H1 (cell line): Measurements from ENCODE around the gene PDE8B. TPM values are rescaled to one million over a fixed set of nuclear protein-coding genes. Genes with fewer than 3 reads are reported as not detected.

ENCODE experiments used
- CHD1 ChIP-seq: IDR thresholded peaks from 2 replicates; pipeline ENCODE4 v1.6.1; 2012; ENCODE audit warnings: low read depth, low read length, improper control_type of control experiment
- GTF2F1 ChIP-seq: IDR thresholded peaks from 2 replicates; pipeline ENCODE4 v1.6.1; 2012; ENCODE audit warnings: low read depth, low read length, improper control_type of control experiment, borderline replicate concordance
- HDAC6 ChIP-seq: IDR thresholded peaks from one replicate; pipeline ENCODE4 v1.7.1; 2012; ENCODE audit warnings: low read depth, mild to moderate bottlenecking, inconsistent platforms, low read length, moderate library complexity
- POU5F1 ChIP-seq: IDR thresholded peaks from 2 replicates; pipeline ENCODE4 v1.6.1; 2011; ENCODE audit warnings: low read depth, mild to moderate bottlenecking, low read length, moderate library complexity
- RAD21 ChIP-seq, 2 experiments: IDR thresholded peaks in 1 of 2; conservative IDR thresholded peaks in 1 of 2; 2 replicates each; pipeline ENCODE4 v1.6.1; 2011; ENCODE audit warnings: low read depth in 2 of 2, low read length in 2 of 2, improper control_type of control experiment in 1 of 2, inconsistent platforms in 1 of 2, mild to moderate bottlenecking in 1 of 2, moderate library complexity in 1 of 2
- SRF ChIP-seq: IDR thresholded peaks from 2 replicates; pipeline ENCODE4 v1.6.1; 2011; ENCODE audit warnings: mild to moderate bottlenecking, low read depth, low read length, moderate library complexity
- TBP ChIP-seq: IDR thresholded peaks from 2 replicates; pipeline ENCODE4 v1.6.1; 2011; ENCODE audit warnings: low read depth, low read length, improper control_type of control experiment
- polyA plus RNA-seq, 7 experiments: library from polyadenylated mRNA; depleted of rRNA in 3 of 7; stranded (reverse) in 5 of 7; unstranded in 2 of 7; fragments of >200 nt in 5 of 7; fragments of 200-250 nt in 2 of 7; gene quantifications; 1 replicate in 5 of 7; 2 replicates in 1 of 7; 4 replicates in 1 of 7; pipeline versions ENCODE4 v1.2.1 to v1.2.3, GENCODE V29; 2011 to 2013; ENCODE audit warnings: missing spikeins in 2 of 7, mixed read lengths in 2 of 7
- total RNA-seq: library from RNA; stranded (reverse); fragmentation: NEBNext Ultra II Directional; extraction: Animal tissue kit (Norgen Biotek cat#: 25700); gene quantifications from 2 replicates; pipeline ENCODE4 v1.2.1, GENCODE V29; 2021
- TF ChIP-seq, protein P1 (sequence below): IDR thresholded peaks from 2 replicates; pipeline ENCODE4 v1.6.1; 2012; ENCODE audit warnings: inconsistent platforms
- TF ChIP-seq, protein P2 (sequence below): IDR thresholded peaks from 2 replicates; pipeline ENCODE4 v1.6.1; 2012; ENCODE audit warnings: inconsistent platforms

Gene PDE8B
- total and polyA plus RNA-seq, 2 of the 8 experiments (the other 6 are each of a cell fraction or from before 2014, with no cell fraction given): 0.32 to 1.1 TPM

DNA sequence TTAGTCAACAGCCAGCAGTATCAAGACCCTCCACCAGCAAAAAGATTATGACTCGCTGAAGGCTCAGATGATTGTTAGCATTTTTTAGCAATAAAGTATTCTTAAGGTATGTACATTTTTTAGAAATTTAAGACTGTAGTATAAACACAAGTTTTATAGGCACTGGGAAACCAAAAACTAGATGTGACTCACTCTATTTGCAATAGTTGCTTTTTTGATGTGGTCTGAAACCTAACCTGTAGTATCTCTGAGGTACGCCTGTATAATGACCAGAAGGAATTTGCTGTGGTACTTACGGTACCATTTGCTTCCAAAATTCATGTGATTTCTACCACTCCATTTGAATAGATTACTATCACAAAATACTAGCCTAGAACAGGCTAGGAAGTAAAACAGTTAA is 220.8 kb downstream of the PDE8B start (continued):
- TF ChIP-seq, protein P1, sequence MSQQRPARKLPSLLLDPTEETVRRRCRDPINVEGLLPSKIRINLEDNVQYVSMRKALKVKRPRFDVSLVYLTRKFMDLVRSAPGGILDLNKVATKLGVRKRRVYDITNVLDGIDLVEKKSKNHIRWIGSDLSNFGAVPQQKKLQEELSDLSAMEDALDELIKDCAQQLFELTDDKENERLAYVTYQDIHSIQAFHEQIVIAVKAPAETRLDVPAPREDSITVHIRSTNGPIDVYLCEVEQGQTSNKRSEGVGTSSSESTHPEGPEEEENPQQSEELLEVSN: no peak
- TF ChIP-seq CHD1 (no peak), SRF (no peak), HDAC6 (no peak), TBP (no peak), RAD21 (IDR thresholded peaks at IDR 0.05 in 1 of 2, conservative IDR thresholded peaks at IDR 0.05 in 1 of 2; ENCODE audit: low read depth in 2 of 2, low read length in 2 of 2) (no peak), POU5F1 (no peak), GTF2F1 (no peak)
- TF ChIP-seq, protein P2, sequence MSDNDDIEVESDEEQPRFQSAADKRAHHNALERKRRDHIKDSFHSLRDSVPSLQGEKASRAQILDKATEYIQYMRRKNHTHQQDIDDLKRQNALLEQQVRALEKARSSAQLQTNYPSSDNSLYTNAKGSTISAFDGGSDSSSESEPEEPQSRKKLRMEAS: no peak
